Neural progenitor cell (in vitro differentiated cells): ENCODE measurements around the gene MAGI2.

Experiments
- CTCF ChIP-seq: fragments of 200-600 bp; sonication (generic); IDR thresholded peaks from 2 replicates; pipeline ENCODE4 v1.5.1; 2017; ENCODE audit warnings: antibody characterized with exemption, mild to moderate bottlenecking
- EZH2 ChIP-seq: fragments of 200-600 bp; sonication (generic); IDR thresholded peaks from 2 replicates; pipeline ENCODE4 v1.6.1; 2017; ENCODE audit warnings: antibody characterized with exemption, mild to moderate bottlenecking, moderate library complexity
- EZH2phosphoT487 ChIP-seq: fragments of 200-600 bp; sonication (generic); IDR thresholded peaks from 2 replicates; pipeline ENCODE4 v1.6.1; 2017; ENCODE audit warnings: antibody characterized with exemption

- TF ChIP-seq CTCF = no peak
- no peak for TF ChIP-seq EZH2
- TF ChIP-seq EZH2phosphoT487 = no peak
Measured at GRCh38 chr7:79304711-79305110, 148.8 kb downstream of the MAGI2 start.
